Natural killer cell (primary cell): Measurements from ENCODE around the gene SH2D2A. TPM values are rescaled to one million over a fixed set of nuclear protein-coding genes. Genes with fewer than 3 reads are reported as not detected.

Source experiments
- ATAC-seq, 3 donors: fragments of 150-1000 bp in 2 of 3; fragments of 200-7000 bp in 1 of 3; cut with Tn5 transposase; 1 replicate in 1 of 3; 2 replicates in 2 of 3; pipeline ENCODE4 v1.10.0; 2021; ENCODE audit warnings: mild to moderate bottlenecking in 2 of 3, moderate library complexity in 2 of 3
- DNase-seq, 2 donors: peaks; one replicate each; pipeline versions ENCODE4 v3.0.0 to v3.0.0-alpha.2; 2013 to 2021; ENCODE audit warnings: mixed read lengths in 1 of 2
- H3K27ac ChIP-seq: one replicate; pipeline ENCODE4 v1.5.1; 2013; ENCODE audit warnings: mild to moderate bottlenecking, low read length
- H3K27me3 ChIP-seq: one replicate; pipeline ENCODE4 v1.6.1; 2013; ENCODE audit warnings: low read length; ENCODE audit not compliant: control insufficient read depth, insufficient read depth
- H3K36me3 ChIP-seq: one replicate; pipeline ENCODE4 v1.6.1; 2013; ENCODE audit warnings: low read length; ENCODE audit not compliant: control insufficient read depth, insufficient read depth
- H3K4me1 ChIP-seq: one replicate; pipeline ENCODE4 v1.6.1; 2013; ENCODE audit warnings: low read length; ENCODE audit not compliant: control insufficient read depth, insufficient read depth
- H3K4me3 ChIP-seq: one replicate; pipeline ENCODE4 v1.5.1; 2013; ENCODE audit warnings: low read length
- H3K9me3 ChIP-seq: one replicate; pipeline ENCODE4 v1.6.1; 2013; ENCODE audit warnings: low read length; ENCODE audit not compliant: control insufficient read depth, insufficient read depth
- H3K27ac Mint-ChIP-seq, 2 donors: one replicate each; pipeline ENCODE4 v1.8.0; 2022; ENCODE audit warnings: mild to moderate bottlenecking in 2 of 2, mixed read lengths in 2 of 2, moderate library complexity in 1 of 2
- H3K27me3 Mint-ChIP-seq, 2 donors: one replicate each; pipeline ENCODE4 v1.8.0; 2022; ENCODE audit warnings: low read depth in 2 of 2, mixed read lengths in 2 of 2
- H3K36me3 Mint-ChIP-seq: one replicate; pipeline ENCODE4 v1.8.0; 2022; ENCODE audit warnings: mixed read lengths
- H3K4me1 Mint-ChIP-seq, 2 donors: one replicate each; pipeline ENCODE4 v1.8.0; 2022; ENCODE audit warnings: mixed read lengths in 2 of 2
- H3K4me3 Mint-ChIP-seq: one replicate; pipeline ENCODE4 v1.8.0; 2022; ENCODE audit warnings: mild to moderate bottlenecking, moderate library complexity, mixed read lengths
- H3K9me3 Mint-ChIP-seq, 2 donors: one replicate each; pipeline ENCODE4 v1.8.0; 2022; ENCODE audit warnings: mixed read lengths in 2 of 2
- WGBS: methylation state at CpG from one replicate; pipeline ENCODE4 v1.1.7; 2013; ENCODE audit warnings: missing lambda C conversion rate; ENCODE audit not compliant: insufficient coverage; 5-methylcytosine and 5-hydroxymethylcytosine counted together
- intact Hi-C: fragments of 100-400 bp; cut with micrococcal nuclease; formaldehyde crosslinking; loops from one replicate; pipeline ENCODE4 v1.14.2; 2022
- total RNA-seq, 4 donors: library from RNA; stranded (reverse); fragments of 120-200 nt in 1 of 4; gene quantifications; one replicate each; pipeline versions ENCODE4 v1.2.3 to v1.2.4, GENCODE V29; 2013 to 2022
- TF ChIP-seq, protein P1 (sequence below): fragments of 200-600 bp; IDR thresholded peaks from one replicate; pipeline ENCODE4 v1.8.0; 2022; ENCODE audit warnings: antibody characterized with exemption

The SH2D2A gene
- total RNA-seq, 3 donors from 2014 or later (not counting 1 experiment from before 2014, with no cell fraction given), result 155 to 324 (median 312) TPM

DNA sequence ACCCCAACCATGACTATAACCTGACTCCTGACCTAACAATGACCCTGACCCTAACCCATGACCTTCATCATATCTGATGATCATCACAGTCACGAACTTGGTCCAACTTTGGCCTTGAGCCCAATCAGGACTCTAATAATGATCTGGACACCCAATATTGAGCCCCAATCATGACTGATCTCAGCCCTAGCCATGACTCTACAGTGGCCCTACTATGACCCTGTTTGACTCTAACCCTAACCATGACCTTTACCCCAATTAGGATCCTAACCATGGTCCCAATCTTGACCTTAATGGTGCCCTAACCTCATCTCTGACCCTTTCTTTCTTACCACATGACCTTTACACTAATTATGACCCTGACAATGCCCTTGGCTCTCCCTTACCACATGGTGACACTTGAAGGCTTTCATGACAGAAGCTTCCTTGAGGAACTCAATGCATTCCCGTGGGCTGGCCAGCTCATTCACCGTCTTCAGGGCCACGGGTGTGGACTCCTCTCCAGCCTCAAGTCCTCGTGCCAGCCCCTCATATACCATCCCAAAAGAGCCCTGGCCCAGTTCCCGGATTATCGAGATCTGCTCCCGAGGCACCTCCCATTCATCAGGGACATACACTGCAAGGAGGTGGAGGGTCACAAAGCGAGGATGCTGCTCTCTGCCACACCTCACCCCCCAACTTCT, 26.1 kb upstream of the SH2D2A start:
- DNase-seq, result no peak
- 86% methylated on average over 9 of the region's 9 CpGs for WGBS
- no peaks in the 10 kb centered on the region for H3K36me3 ChIP-seq
- TF ChIP-seq, protein P1, sequence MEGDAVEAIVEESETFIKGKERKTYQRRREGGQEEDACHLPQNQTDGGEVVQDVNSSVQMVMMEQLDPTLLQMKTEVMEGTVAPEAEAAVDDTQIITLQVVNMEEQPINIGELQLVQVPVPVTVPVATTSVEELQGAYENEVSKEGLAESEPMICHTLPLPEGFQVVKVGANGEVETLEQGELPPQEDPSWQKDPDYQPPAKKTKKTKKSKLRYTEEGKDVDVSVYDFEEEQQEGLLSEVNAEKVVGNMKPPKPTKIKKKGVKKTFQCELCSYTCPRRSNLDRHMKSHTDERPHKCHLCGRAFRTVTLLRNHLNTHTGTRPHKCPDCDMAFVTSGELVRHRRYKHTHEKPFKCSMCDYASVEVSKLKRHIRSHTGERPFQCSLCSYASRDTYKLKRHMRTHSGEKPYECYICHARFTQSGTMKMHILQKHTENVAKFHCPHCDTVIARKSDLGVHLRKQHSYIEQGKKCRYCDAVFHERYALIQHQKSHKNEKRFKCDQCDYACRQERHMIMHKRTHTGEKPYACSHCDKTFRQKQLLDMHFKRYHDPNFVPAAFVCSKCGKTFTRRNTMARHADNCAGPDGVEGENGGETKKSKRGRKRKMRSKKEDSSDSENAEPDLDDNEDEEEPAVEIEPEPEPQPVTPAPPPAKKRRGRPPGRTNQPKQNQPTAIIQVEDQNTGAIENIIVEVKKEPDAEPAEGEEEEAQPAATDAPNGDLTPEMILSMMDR, result no peak
- no peak overlapping the region for H3K4me3 Mint-ChIP-seq
- intact Hi-C loops, result no loop called here
- H3K36me3 Mint-ChIP-seq, result no peaks in the 10 kb centered on the region
- peaks cover 26% of the 10 kb centered on the region for H3K27me3 ChIP-seq
- peaks cover 13 to 36% of the 10 kb centered on the region in 2 donors for H3K4me1 Mint-ChIP-seq
- ATAC-seq, result no peak
- H3K9me3 Mint-ChIP-seq, result no peaks in the 10 kb centered on the region
- no peaks in the 10 kb centered on the region for H3K9me3 ChIP-seq
- peaks cover 24% of the 10 kb centered on the region for H3K4me1 ChIP-seq
- no peak overlapping the region for H3K27ac ChIP-seq
- H3K4me3 ChIP-seq, result no peak overlapping the region
- H3K27ac Mint-ChIP-seq, result no peak overlapping the region
- peaks cover 20 to 51% of the 10 kb centered on the region in 2 donors for H3K27me3 Mint-ChIP-seq

DNA sequence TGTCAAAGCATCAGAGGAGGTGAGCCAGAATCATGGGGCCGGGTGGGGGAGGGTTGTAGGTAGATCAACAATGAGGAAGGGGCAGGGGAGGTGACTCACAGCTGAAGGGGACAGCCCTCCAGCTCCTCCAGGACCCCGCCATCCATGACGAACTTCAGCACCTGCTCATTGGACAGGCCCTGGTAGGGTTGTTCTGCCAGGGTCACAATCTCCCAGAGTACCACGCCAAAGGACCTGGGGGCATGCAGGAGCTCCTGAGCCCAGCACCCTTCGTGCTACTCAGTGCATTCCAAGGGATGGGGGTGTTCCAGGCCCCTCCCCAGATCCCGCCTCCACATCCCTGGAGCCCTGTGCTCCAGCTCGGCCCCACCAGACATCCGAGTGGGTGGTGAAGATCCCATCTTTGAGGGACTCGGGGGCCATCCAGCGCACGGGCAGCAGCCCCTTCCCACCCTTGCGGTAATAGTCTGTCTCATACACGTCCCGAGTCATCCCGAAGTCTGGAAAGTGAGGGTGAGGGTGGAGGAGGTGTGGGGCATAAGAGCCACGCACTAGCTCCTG, 24.7 kb upstream of the SH2D2A start:
- peaks cover 12 to 43% of the 10 kb centered on the region in 2 donors for H3K27me3 Mint-ChIP-seq

DNA sequence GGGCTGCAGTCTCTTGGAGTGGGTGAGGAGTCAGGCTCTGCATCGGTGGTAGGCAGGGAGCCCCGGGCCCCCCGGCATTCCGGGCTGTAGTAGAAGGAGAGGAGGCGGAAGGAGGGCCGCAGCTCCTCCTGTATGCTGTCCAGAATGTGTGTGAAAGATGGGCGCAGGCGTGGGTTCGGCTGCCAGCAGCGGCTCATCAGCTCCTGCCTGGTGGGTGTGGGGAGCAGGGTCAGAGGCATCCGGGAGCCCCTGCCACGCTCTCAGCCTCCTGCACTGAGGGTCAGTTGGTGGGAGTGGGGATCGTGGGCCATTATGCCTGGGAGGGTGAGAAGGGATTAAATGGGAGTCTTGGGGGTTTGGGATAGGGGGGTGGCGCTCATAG, 24.2 kb upstream of the SH2D2A start:
- H3K36me3 ChIP-seq, result no peaks in the 10 kb centered on the region

More for the DNA sequence above, 24.7 kb upstream of the SH2D2A start:
- H3K36me3 Mint-ChIP-seq, result no peaks in the 10 kb centered on the region
- intact Hi-C loops, result no loop called here
- Histone ChIP-seq H3K27ac (no peak overlapping the region), H3K4me1 (peaks cover 24% of the 10 kb centered on the region), H3K27me3 (peaks cover 24% of the 10 kb centered on the region), H3K9me3 (no peaks in the 10 kb centered on the region), H3K36me3 (no peaks in the 10 kb centered on the region), H3K4me3 (no peak overlapping the region)
- no peak for DNase-seq
- TF ChIP-seq, protein P1, result no peak
- no peak overlapping the region for H3K27ac Mint-ChIP-seq
- H3K9me3 Mint-ChIP-seq, result no peaks in the 10 kb centered on the region
- whole genome bisulfite sequencing, result 84% methylated on average over 16 of the region's 16 CpGs
- H3K4me1 Mint-ChIP-seq, result peaks cover 13 to 43% of the 10 kb centered on the region in 2 donors
- H3K4me3 Mint-ChIP-seq, result no peak overlapping the region
- no peak for ATAC-seq

More for the DNA sequence above, 24.2 kb upstream of the SH2D2A start:
- peaks cover 24% of the 10 kb centered on the region for H3K4me1 ChIP-seq
- no peak overlapping the region for H3K4me3 ChIP-seq
- Mint-ChIP-seq H3K36me3 (no peaks in the 10 kb centered on the region), H3K4me3 (no peak overlapping the region), H3K27ac (no peak overlapping the region), H3K9me3 (no peaks in the 10 kb centered on the region), H3K4me1 (peaks cover 16 to 44% of the 10 kb centered on the region in 2 donors), H3K27me3 (peaks cover 12 to 39% of the 10 kb centered on the region in 2 donors)
- no peaks in the 10 kb centered on the region for H3K9me3 ChIP-seq
- TF ChIP-seq, protein P1, result no peak
- WGBS, result 74% methylated on average over 14 of the region's 14 CpGs
- H3K27me3 ChIP-seq, result peaks cover 23% of the 10 kb centered on the region
- no peak overlapping the region for H3K27ac ChIP-seq
- DNase-seq, result no peak
- intact Hi-C loops, result no loop called here
- no peak for ATAC-seq
